ENCODE data around the gene LBH.

GRCh38 chr2:30218338-30218713 lies 13.0 kb upstream of the LBH start:
- no peak for TF ChIP-seq CTCF (optimal IDR thresholded peaks at IDR 0.05 in 1 of 3, IDR thresholded peaks at IDR 0.05 in 1 of 3, conservative IDR thresholded peaks at IDR 0.05 in 1 of 3; ENCODE audit: extremely low read depth in 1 of 3, insufficient read depth in 2 of 3, low read length in 3 of 3)
- no peak for TF ChIP-seq EZH2 (IDR thresholded peaks at IDR 0.05; ENCODE audit: low read length)
